ENCODE results near the gene PLK4. TPM values are rescaled to one million over a fixed set of nuclear protein-coding genes. Genes with fewer than 3 reads are reported as not detected.
"Not testable (repeated sequence)": the region's sequence is repeated elsewhere in the genome, so short reads cannot be mapped to it uniquely, and the experiment has no call there.

PLK4 gene
- polyA plus RNA-seq (ENCODE audit: insufficient read length): 8.8 TPM

DNA sequence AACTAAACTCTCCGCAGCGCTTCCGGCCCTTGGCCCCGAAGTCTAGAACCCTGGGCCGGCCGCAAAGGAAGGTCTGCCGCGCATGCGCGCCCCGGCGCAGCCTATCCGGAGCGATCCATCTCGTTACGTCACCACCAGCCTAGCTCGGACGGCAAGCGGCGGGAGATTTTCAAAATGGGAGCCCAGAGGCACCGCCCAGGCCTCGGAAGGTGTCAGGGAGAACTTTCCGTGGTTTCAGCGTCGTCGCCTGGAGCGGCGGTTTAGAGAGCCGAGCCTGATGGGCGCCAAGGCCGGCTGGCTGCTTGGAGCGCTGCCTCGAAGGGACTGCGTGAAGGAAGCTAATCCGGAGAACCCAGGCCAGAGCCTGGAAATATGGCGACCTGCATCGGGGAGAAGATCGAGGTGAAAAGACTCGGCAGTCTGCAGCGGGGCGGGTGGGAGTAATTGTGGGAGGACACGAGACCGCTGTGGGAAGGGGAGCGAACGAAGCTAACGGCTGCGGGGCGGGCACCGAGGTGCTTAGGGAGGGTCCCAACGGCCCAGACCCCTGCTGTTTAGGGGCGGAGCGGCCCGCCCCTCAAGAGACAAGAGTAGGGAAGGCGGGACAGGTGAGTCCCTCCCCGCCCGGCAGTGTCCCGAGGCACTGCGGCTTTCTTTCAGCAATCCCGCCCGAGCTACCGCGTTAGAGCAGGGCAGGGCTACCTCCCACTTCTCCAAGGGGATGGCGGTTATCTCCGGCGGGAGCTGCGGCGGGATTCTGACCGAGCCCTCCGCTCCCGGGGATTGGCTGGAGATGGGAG lies at the start of gene PLK4:
PLK4 (plus strand) TSS at position 131 of the 800 bp plus-strand sequence; CDS start at position 373, 242 bp downstream.
- peak; percentile 98 for DNase-seq

- no peak for DNase-seq
Measured at GRCh38 chr4:127832585-127832984, 48.1 kb upstream of the PLK4 start.

DNA sequence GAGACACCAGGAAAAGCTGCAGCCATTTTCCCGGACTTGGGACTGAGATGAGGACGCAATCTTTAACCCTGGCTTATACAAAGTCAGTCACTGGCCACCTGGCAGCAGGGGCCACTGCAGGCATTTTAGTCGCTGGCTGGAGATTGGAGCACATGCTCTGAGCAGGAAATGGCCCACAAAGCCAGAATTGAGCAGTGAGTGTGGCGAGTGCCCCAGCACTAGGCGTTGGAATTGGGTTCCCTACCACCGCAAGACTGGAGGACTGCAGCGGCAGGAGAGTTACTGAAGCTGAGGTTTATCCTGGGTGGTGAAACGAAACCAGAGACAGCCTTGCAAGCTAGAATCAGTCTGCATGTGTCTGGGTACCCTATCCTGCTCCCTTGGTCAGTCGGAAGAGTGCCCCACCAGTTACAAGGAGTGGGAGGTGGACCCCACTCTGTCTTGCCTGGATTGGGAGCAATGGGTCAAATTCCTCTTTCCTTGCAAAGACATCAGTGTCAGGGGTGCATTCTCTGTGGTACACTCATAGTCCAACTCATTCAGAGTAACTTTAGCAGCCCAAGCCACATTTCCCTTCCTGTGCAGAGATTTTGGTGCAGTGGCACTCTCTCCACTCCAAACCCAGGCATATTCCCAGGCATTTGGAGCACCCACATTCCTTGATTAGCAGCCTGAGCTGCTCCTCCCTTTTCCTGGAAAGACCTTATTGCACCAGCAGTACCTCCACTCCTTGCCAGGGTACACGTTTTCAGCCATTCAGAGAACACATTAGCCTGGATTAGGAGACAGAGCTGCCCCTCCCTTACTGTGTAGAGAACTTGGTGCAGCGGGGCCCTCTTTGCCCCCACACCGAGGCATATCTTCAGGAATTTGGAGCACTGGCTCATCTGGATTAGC lies 36.7 kb upstream of the PLK4 start:
- DNase-seq: no peak

GRCh38 chr4:127844601-127845116 lies 36.0 kb upstream of the PLK4 start:
- DNase-seq: no peak

- DNase-seq: no peak
Measured at GRCh38 chr4:127846061-127846460, 34.6 kb upstream of the PLK4 start.

GRCh38 chr4:127846765-127847164 lies 33.9 kb upstream of the PLK4 start:
- no peak for DNase-seq

GRCh38 chr4:127849505-127850234 lies 31.0 kb upstream of the PLK4 start:
- DNase-seq: no peak

- no peak for DNase-seq
Measured at GRCh38 chr4:127852661-127853060, 28.0 kb upstream of the PLK4 start.

- DNase-seq: no peak
Measured at GRCh38 chr4:127856196-127856812, 24.4 kb upstream of the PLK4 start.

DNA sequence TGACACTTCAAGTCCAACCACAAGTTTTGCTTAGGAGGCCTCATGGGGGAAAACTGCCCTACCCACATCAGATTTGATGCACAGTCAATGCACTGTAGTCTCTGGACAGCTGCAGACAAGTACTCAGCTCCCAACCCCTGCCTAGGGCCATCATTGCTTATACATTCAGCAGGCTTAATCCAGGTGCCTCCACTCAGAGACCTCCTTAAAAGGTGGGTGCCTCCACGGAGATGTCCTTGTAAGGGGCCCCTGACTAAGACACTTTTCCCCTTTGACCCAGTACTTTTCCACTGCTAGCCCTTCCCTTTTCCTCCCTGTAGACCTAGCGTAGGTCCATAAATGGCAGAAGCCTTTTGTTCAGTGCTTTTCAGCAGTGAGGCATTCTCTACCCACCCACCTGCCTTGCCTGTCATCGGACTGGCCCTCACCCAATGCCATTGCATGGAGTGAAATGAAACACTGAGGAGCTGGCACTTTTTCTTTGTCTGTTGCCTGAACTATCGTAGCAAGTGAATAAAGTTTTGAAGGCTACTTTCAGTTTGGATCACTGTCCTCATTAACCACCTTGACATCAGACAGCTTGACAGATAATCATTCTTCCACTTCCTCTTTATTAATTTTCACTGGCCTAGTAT lies 23.8 kb upstream of the PLK4 start:
- no peak for DNase-seq

DNA sequence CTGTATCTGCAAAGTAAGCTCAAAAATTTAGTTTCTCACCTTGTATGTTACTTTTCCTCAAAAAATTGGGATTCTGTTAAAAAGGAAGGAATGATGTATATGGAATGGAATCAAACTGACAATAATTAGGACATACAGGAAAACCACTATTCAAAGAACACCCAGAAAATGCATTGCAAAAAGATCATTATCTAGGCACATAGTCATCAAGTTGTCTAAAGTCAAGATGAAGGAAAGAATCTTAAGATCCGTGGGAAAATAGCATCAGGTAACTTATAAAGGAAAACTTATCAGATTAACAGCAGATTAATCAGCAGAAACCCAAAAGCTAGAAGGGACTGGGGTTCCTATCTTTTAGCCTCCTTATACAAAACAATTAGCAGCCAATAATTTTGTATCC lies 23.1 kb upstream of the PLK4 start:
- DNase-seq: no peak

- no peak for DNase-seq
Measured at GRCh38 chr4:127868196-127868595, 12.5 kb upstream of the PLK4 start.

DNA sequence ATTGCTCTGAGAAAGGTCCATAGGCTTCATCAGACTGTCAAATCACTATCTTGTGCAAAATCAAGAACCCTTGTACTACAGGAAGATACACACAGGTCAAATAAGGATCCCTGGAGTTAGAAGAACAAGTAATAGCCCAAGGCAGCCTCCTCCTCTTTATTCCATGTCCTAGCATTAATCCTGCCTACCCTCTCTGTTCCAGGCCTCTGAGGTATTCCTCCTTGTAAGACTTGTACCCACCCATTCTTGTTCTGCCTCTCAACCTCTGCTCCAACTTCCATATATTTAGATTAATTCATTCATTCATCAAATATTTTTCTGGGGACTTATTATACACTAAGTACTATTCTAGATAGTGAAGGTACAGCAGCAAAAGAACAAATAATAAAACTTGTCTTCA lies 10.4 kb upstream of the PLK4 start:
- no peak for DNase-seq

GRCh38 chr4:127870688-127871087 lies 10.0 kb upstream of the PLK4 start:
- peak; percentile 23 for DNase-seq

DNA sequence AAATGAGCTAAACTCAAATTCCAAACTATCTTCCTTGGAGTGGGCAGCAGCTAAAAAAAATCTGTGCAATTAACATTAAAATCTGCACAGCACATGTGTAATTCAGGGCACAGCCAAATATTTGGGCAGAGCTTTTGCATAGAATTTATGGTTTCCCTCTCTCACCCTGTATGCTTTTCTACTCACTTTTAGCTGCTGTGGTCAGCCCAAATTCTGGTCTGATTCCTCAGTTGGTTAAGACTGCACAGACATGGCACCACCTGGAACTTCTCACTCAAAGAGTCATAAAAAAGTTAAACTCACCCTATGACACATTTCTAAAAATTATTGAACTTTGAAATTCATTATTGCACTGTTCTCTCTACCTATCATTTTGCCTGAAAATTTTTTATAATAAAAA lies 4.9 kb upstream of the PLK4 start:
- no peak for DNase-seq

DNA sequence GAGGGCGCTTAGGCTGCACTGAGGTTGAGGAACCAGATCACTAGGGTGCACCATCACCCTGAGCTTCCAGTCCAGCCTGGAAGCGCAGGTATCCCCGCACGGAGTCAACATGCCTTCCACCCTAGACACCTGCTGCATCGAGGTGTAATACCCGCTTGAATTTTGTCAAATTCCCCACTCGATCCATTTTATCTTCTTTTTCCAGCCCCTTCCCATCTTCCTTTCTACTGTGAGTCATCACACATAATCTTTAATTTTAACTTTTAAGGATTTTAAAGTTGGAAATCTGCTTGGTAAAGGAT lies 821 bp downstream of the PLK4 start:
- DNase-seq: no peak

DNA sequence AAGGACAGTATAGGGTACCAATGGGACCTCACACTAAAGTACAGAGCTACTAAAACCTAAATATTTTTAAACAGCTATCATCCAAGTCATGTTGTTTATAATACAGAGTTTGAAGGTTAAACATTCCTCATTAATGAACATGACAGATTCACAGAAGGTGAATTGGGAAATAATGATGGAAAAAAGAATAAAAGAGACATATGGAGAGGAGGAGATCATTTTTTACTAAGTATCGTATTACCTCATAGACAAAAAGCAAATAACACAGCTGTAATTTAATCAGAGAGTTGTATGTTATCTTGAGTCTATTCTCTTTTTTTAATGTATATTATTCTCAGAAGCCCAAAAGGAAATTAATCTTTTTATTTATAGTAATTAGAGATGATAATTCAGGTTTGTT lies 7.9 kb downstream of the PLK4 start:
- no peak for DNase-seq

- no peak for DNase-seq
Measured at GRCh38 chr4:127889903-127890302, 9.2 kb downstream of the PLK4 start.

DNA sequence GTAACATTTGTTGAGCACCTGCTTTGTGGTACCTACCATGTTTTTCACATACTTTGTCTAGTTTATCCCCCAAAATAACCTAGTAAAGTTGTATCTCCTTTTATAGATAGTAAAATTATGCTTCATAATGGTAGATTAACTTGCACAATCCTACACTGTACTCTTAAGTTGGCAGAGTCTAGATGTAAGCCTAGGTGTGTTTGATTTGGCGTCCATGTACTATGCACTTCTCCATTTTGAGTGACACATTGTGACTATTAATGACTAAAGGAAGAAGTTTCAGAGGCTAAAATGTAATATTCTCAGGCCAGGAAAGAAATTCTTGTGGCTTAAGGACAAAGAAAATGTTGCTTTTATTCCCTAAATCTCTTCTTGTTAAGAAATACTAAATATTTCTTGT lies 15.4 kb downstream of the PLK4 start:
- no peak for DNase-seq

DNA sequence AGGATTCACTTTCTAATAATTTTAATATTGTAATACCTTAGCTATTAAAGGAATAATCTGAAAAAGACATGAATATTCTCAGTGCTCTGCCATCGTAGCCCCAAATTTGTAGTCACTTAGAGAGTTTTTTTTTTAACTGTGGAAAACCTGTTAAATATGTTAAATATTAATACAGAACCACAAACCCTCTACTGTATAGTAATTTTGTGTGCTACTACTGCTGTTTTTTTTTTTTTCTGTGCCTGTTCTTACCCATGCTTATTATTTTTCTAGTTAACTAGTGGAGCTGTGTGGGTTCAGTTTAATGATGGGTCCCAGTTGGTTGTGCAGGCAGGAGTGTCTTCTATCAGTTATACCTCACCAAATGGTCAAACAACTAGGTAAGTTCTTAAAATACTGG lies 15.8 kb downstream of the PLK4 start:
- no peak for DNase-seq

- DNase-seq: not testable (repeated sequence)
Measured at GRCh38 chr4:127899682-127900081, 19.0 kb downstream of the PLK4 start.

DNA sequence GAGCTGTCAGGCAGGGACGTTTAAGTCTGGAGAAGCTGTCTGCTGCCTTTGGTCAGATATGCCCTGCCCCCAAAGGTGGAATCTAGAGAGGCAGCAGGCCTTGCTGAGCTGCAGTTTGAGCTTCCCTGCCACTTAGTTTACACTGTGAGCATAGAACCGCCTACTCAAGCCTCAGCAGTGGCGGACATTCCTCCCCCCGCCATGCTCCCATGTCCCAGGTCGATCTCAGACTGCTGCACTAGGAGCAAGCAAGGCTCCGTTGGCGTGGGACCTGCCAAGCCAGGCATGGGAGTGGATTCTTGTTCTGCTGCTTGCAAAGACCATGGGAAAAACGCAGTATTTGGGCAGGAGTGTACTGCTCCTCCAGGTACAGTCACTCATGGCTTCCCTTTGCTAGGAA lies 24.3 kb downstream of the PLK4 start:
- DNase-seq: no peak
